ENCODE measurements around the gene ENTPD8. TPM values are rescaled to one million over a fixed set of nuclear protein-coding genes. Genes with fewer than 3 reads are reported as not detected.
"Not testable (repeated sequence)": the region's sequence is repeated elsewhere in the genome, so short reads cannot be mapped to it uniquely, and the experiment has no call there.

ENTPD8 gene
- total RNA-seq, 1 donor from 2014 or later: not detected

GRCh38 chr9:137453643-137454081 is 12.5 kb upstream of the ENTPD8 start:
- no peak overlapping the region for H3K4me3 ChIP-seq (ENCODE audit: low read depth, low read length)
- no peak for TF ChIP-seq CTCF (conservative IDR thresholded peaks at IDR 0.05; ENCODE audit: low read depth, low read length)
- no peak for DNase-seq (ENCODE audit: low read depth)

- no peak for DNase-seq (ENCODE audit: low read depth)
- H3K4me3 ChIP-seq (ENCODE audit: low read depth, low read length): no peak overlapping the region
- no peak for TF ChIP-seq CTCF (conservative IDR thresholded peaks at IDR 0.05; ENCODE audit: low read depth, low read length)
Observed at GRCh38 chr9:137452761-137453642, 11.8 kb upstream of the ENTPD8 start.

GRCh38 chr9:137452006-137452760 is 11.0 kb upstream of the ENTPD8 start:
- DNase-seq (ENCODE audit: low read depth): no peak
- TF ChIP-seq CTCF (conservative IDR thresholded peaks at IDR 0.05; ENCODE audit: low read depth, low read length): no peak
- H3K4me3 ChIP-seq (ENCODE audit: low read depth, low read length): no peak overlapping the region

- not testable (repeated sequence) for DNase-seq (ENCODE audit: low read depth); H3K4me3 ChIP-seq (ENCODE audit: low read depth, low read length)
Observed at GRCh38 chr9:137451264-137452005, 10.3 kb upstream of the ENTPD8 start.

GRCh38 chr9:137450539-137451222 is 9.5 kb upstream of the ENTPD8 start:
- DNase-seq (ENCODE audit: low read depth); H3K4me3 ChIP-seq (ENCODE audit: low read depth, low read length): not testable (repeated sequence)

GRCh38 chr9:137449931-137450538 is 8.9 kb upstream of the ENTPD8 start:
- no peak overlapping the region for H3K4me3 ChIP-seq (ENCODE audit: low read depth, low read length)
- no peak for TF ChIP-seq CTCF (conservative IDR thresholded peaks at IDR 0.05; ENCODE audit: low read depth, low read length)
- no peak for DNase-seq (ENCODE audit: low read depth)

GRCh38 chr9:137449081-137449844 is 8.1 kb upstream of the ENTPD8 start:
- H3K4me3 ChIP-seq (ENCODE audit: low read depth, low read length): no peak overlapping the region
- DNase-seq (ENCODE audit: low read depth): no peak
- TF ChIP-seq CTCF (conservative IDR thresholded peaks at IDR 0.05; ENCODE audit: low read depth, low read length): no peak
